Stimulated activated effector memory CD8-positive, alpha-beta T cell treated with anti-CD3 and anti-CD28 coated beads, Interleukin-12 subunit alpha, Interleukin-12 subunit beta, amount 100 ng/mL, for 72 hours (primary cell): ENCODE results near the gene ECSCR.
A peak's percentile ranks its signal among the peaks of the same experiment; 100 is the strongest.
"Not testable (repeated sequence)": the region's sequence is repeated elsewhere in the genome, so short reads cannot be mapped to it uniquely, and the experiment has no call there.

Source experiments
- ATAC-seq: fragments of 150-1000 bp; cut with Tn5 transposase; 2 replicates; pipeline ENCODE4 v1.10.0; 2021
- DNase-seq, 2 donors: peaks; one replicate each; pipeline ENCODE4 v3.0.0; 2021 to 2022; ENCODE audit warnings: low spot score in 2 of 2
- H3K27ac Mint-ChIP-seq: one replicate; pipeline ENCODE4 v1.8.0; 2022; ENCODE audit warnings: mild to moderate bottlenecking, mixed read lengths
- H3K36me3 Mint-ChIP-seq: one replicate; pipeline ENCODE4 v1.8.0; 2022; ENCODE audit warnings: mild to moderate bottlenecking, mixed read lengths
- H3K4me1 Mint-ChIP-seq: one replicate; pipeline ENCODE4 v1.8.0; 2022; ENCODE audit warnings: mixed read lengths
- H3K4me3 Mint-ChIP-seq: one replicate; pipeline ENCODE4 v1.8.0; 2022; ENCODE audit warnings: mild to moderate bottlenecking, mixed read lengths
- H3K9me3 Mint-ChIP-seq: one replicate; pipeline ENCODE4 v1.8.0; 2022; ENCODE audit warnings: mixed read lengths

The ECSCR gene, protein sequence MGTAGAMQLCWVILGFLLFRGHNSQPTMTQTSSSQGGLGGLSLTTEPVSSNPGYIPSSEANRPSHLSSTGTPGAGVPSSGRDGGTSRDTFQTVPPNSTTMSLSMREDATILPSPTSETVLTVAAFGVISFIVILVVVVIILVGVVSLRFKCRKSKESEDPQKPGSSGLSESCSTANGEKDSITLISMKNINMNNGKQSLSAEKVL

DNA sequence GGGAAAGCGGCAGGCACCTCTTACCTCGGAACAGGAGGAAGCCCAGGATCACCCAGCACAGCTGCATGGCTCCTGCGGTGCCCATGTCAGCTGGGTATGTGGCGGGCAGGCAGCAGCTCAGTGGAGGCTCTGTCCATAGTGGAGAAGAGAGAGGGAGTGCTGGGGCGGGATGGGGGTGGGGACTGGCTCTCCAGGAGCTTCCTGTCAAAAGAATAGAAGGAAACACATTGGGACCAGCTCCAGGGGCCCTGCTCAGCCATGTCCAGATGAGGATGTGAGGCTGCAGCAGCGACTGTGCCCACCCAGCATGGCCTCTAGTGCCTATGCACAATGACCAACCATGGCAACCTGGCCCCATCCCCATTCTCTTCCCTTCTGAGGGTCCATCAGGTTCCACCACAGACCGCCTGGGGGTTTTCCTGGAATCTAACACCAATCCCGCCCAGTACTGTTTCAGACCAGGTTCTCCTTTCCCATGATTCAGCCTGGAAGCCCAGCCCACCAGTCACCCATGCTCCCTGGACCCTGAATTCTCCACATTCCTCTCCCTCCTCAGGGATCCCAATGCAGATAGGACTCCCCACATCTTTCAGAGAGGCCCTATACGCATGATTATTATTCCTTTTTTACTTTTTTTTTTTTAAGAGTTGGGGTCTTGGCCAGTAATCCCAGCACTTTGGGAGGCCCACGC, at the start of gene ECSCR:
ECSCR (minus strand) TSS at position 158 of the 691 bp plus-strand sequence; CDS start at position 85, 73 bp downstream.
- Mint-ChIP-seq H3K9me3 (no peaks in the 10 kb centered on the region), H3K36me3 (peaks cover 5% of the 10 kb centered on the region), H3K4me3 (no peak within 1 kb of the TSS), H3K27ac (no peak within 1 kb of the TSS), H3K4me1 (peaks cover 42% of the 10 kb centered on the region)
- ATAC-seq (no peak), DNase-seq (no peak)

DNA sequence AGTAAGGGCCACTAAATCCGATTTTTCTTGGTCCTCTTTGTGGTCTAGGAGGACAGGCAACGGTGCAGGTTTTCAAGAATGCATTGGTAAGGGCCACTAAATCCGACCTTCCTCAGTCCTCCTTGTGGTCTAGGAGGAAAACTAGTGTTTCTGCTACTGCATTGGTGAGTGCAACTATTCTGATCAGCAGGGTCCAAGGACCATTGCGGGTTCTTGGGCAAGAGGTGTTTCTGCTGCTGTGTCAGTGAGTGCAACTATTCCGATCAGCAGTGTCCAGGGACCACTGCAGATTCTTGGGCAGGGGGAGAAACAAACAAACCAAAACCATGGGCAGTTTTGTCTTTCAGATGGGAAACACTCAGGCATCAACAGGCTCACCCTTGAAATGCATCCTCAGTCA, 42.2 kb upstream of the ECSCR start:
- ATAC-seq, H3K4me1 Mint-ChIP-seq, DNase-seq, H3K36me3 Mint-ChIP-seq, H3K4me3 Mint-ChIP-seq, H3K27ac Mint-ChIP-seq, H3K9me3 Mint-ChIP-seq: not testable (repeated sequence)

DNA sequence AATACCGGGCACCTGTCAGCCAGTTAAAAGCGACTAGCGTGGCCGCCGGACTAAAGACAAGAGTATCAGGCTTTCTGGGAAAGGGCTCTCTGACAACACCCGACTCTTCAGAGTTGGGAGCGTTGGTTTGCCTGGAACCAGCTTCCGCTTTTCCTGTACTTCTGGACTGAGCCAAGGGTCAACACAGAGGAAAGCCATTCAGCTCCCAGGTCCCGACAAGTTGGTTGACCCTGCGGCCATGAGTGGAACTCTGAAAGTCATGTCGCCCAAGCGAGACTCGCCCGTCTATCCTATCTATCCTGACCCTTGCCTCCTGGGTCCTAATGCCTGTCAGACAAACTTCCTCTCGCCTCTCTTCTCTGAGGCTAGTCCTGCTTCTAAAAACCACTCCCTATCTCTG, 41.3 kb upstream of the ECSCR start:
- ATAC-seq, DNase-seq, H3K4me3 Mint-ChIP-seq, H3K27ac Mint-ChIP-seq, H3K36me3 Mint-ChIP-seq, H3K4me1 Mint-ChIP-seq, H3K9me3 Mint-ChIP-seq: not testable (repeated sequence)

DNA sequence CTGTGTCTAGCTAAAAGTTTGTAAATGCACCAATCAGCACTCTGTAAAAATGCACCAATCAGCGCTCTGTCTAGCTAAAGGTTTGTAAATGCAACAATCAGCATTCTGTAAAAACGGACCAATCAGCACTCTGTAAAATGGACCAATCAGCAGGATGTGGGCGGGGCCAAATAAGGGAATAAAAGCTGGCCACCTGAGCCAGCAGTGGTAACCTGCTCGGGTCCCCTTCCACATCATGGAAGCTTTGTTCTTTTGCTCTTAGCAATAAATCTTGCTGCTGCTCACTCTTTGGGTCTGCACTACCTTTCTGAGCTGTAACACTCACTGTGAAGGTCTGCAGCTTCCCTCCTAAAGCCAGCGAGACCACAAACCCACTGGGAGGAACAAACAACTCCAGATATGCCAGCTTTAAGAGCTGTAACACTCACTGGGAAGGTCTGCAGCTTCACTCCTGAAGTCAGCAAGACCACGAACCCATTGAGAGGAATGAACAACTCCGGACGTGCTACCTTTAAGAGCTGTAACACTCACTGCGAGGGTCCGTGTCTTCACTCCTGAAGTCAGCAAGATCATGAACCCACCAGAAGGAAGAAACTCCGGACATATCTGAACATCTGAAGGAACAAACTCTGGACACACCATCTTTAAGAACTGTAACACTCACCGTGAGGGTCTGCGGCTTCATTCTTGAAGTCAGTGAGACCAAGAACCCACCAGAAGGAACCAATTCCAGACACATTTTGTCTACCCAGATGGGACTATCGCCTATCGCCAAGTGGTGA, 40.7 kb upstream of the ECSCR start:
- not testable (repeated sequence) for H3K9me3 Mint-ChIP-seq, DNase-seq, H3K27ac Mint-ChIP-seq

DNA sequence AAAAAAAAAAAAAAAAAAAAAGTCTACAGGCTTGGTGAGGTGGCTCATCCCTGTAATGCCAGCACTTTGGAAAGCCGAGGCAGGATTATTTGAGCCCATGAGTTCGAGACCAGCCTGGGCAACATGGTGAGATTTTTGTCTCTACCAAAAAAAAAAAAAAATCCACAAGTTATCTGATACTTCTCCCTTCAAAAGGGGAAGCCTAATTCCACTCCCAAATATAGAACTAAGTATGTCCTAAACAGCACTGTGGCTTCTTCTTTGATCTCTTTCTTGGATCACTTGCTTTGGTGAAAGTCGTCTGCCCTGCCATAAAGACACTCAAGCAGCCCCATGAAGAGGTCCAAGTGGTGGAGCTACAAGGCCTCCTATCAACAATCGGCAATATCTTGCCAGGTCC, 38.8 kb upstream of the ECSCR start:
- no peak for DNase-seq
- H3K4me3 Mint-ChIP-seq: no peak overlapping the region
- H3K36me3 Mint-ChIP-seq: no peaks in the 10 kb centered on the region
- H3K4me1 Mint-ChIP-seq: peaks cover under 1% of the 10 kb centered on the region
- H3K27ac Mint-ChIP-seq: no peak overlapping the region
- no peak for ATAC-seq
- no peaks in the 10 kb centered on the region for H3K9me3 Mint-ChIP-seq

More for the DNA sequence above, 40.7 kb upstream of the ECSCR start:
- H3K4me3 Mint-ChIP-seq, H3K4me1 Mint-ChIP-seq, H3K36me3 Mint-ChIP-seq, ATAC-seq: not testable (repeated sequence)

DNA sequence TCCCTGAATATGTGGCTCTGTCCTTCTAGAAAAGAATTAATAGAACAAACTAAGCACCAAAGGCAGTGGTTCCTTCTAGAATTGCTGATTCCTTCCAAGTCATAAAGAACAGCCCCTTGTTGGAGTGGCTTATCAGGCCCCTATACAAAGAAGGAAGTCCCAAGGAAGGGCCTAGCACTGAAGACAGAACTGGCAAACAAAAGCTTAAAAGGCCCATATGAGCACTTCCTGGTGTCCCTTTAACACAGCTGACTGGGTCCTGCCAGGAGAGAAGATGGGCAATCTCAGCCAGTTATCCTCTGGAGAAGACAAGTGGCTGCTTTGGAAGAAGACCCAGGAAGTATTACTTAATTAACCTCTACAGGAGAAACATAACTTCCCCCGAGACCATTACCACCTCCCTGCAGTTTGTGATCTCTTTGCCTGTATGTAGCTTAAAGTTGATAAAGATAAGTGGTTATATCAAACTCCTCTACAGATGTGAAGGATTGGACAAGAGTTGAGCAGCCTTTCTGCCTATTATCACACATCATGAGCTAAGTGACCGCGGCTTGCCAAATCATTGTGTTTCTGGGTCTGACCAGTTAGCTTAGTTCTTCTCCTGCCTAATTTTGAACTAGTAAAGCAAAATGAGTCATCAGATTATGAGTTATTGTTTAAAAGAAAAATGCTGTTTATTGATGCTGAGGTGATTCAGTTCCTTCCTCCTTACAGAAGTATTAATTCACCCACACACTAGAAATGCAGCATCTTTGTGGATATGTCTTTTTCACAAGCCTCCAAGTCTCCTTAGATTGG, 33.3 kb upstream of the ECSCR start:
- H3K36me3 Mint-ChIP-seq: no peaks in the 10 kb centered on the region
- no peak for DNase-seq
- H3K4me3 Mint-ChIP-seq: no peak overlapping the region
- H3K4me1 Mint-ChIP-seq: peaks cover 16% of the 10 kb centered on the region
- H3K27ac Mint-ChIP-seq: peak overlapping the region; percentile 72
- H3K9me3 Mint-ChIP-seq: no peaks in the 10 kb centered on the region
- ATAC-seq: peak; percentile 80

DNA sequence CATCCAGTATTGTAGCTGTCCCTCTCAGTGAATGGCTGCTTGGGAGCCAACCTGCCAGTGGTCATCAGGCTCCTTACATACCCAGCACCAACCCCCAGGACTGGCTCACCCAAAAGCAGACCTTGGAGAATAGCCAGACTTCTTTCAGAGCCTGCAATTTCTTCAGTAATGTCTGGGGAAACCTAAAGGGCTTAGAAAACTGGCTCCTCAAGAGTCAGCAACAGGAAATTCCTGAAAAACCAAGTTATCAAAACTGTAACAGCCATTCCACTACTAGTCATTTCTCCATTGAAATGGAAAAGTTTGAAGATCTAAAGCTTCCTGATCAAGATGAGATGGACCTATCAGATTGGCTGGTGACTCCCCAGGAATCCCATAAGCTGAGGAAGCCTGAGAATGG, 32.3 kb upstream of the ECSCR start:
- Mint-ChIP-seq H3K4me3 (no peak overlapping the region), H3K9me3 (no peaks in the 10 kb centered on the region), H3K4me1 (peaks cover 16% of the 10 kb centered on the region), H3K36me3 (no peaks in the 10 kb centered on the region), H3K27ac (peak overlapping the region; percentile 72)
- no peak for ATAC-seq
- no peak for DNase-seq

DNA sequence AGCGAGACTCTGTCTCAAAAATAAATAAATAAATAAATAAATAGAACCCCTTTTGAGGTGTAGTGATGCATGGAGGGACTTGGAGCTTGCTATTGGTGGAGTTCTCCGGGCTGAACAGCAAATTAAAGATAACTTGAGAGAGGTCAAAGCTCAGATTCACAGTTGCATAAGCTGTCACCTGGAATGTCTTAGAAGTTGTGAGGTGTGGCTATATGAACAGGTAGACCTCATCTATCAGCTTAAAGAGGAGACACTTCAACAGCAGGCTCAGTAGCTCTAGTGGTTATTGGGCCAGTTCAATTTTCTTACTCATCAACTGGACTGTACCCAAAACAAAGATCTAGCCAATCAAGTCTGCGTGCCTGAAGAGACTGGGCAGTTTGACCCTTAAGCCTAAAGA, 31.7 kb upstream of the ECSCR start:
- Mint-ChIP-seq H3K36me3 (no peaks in the 10 kb centered on the region), H3K9me3 (no peaks in the 10 kb centered on the region), H3K27ac (no peak overlapping the region), H3K4me1 (peaks cover 16% of the 10 kb centered on the region), H3K4me3 (no peak overlapping the region)
- ATAC-seq (no peak), DNase-seq (no peak)

DNA sequence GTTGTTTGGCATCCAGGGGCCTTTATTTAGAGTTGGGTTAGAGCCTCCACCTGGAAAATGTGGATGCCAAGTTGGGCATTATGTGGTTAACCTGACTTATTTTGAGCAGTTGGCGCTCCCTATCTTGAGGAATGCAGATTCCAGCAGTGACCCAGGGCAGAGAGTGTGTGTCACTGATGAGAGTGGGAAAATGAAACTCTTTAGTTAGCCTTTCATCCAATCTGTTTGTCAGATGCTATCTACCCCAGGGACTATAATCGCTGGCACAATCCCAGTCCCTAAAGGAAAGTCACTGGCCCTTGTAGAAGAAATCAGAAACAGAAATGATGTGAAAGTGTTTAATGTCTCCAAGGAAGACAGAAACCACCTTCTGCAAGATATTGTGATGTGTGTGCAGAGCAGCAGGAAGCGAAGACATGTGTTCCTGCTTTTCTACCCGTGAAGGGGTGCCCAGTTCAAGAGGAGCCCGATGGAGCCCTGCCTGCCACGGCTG, 30.2 kb upstream of the ECSCR start:
- no peak for DNase-seq
- no peak overlapping the region for H3K4me3 Mint-ChIP-seq
- no peaks in the 10 kb centered on the region for H3K9me3 Mint-ChIP-seq
- peaks cover 22% of the 10 kb centered on the region for H3K4me1 Mint-ChIP-seq
- no peak for ATAC-seq
- no peak overlapping the region for H3K27ac Mint-ChIP-seq
- no peaks in the 10 kb centered on the region for H3K36me3 Mint-ChIP-seq

DNA sequence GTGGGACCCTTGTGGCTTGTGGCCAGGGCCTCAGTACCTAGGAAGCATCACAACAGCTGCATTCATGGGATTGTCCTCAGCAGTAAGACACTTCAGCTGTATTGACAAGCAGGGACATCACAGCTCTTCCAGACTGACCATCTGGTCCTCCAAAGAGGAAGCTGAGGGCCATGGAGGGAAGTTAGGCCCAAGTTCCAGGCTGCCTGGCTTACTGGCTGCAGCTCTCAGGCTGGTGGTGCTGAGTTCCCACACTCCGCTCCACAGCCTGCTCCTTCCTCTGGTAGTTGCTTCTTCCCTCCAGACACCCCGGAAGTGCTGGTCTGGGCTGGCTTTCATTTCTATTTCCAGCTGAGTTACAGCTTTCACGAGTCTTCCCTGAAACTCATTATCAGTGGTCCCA, 25.7 kb upstream of the ECSCR start:
- Mint-ChIP-seq H3K27ac (peak overlapping the region; percentile 83), H3K4me1 (peaks cover 10% of the 10 kb centered on the region), H3K9me3 (no peaks in the 10 kb centered on the region), H3K4me3 (no peak overlapping the region), H3K36me3 (no peaks in the 10 kb centered on the region)
- DNase-seq (no peak), ATAC-seq (no peak)

DNA sequence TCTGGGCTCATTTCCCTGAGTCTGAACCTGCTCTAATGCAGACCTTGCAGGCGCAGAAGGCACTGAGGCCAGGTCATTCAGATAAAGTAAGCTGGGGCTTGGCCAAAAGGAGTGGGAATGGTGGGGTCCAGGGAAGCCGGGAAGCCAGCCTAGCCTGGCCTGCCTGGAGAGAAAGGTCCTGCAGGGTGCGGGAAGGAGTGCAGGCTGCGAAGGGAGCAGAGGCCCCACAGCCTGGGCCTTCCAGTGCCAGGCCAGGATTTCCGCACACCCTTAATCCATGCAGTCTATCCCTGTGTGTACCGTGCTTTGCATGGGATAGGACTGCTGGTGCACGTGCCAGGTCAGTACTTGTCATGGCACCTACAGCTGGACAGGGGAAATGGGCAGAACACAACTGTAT, 23.7 kb upstream of the ECSCR start:
- Mint-ChIP-seq H3K36me3 (peaks cover 17% of the 10 kb centered on the region), H3K9me3 (no peaks in the 10 kb centered on the region), H3K4me1 (peaks cover 17% of the 10 kb centered on the region), H3K4me3 (no peak overlapping the region), H3K27ac (no peak overlapping the region)
- ATAC-seq (no peak), DNase-seq (no peak)

DNA sequence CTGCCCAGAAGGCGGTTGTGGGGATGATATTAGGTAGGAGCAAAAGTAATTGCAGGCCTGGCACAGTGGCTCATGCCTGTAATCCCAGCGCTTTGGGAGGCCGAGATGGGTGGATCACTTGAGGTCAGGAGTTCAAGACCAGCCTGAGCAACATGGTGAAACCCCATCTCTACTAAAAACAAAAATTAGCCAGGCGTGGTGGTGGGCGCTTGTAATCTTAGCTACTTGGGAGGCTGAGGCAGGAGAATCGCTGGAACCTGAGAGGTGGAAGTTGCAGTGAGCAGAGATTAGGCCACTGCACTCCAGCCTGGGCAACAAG, 20.3 kb upstream of the ECSCR start:
- peaks cover 37% of the 10 kb centered on the region for H3K4me1 Mint-ChIP-seq
- H3K9me3 Mint-ChIP-seq: not testable (repeated sequence)

DNA sequence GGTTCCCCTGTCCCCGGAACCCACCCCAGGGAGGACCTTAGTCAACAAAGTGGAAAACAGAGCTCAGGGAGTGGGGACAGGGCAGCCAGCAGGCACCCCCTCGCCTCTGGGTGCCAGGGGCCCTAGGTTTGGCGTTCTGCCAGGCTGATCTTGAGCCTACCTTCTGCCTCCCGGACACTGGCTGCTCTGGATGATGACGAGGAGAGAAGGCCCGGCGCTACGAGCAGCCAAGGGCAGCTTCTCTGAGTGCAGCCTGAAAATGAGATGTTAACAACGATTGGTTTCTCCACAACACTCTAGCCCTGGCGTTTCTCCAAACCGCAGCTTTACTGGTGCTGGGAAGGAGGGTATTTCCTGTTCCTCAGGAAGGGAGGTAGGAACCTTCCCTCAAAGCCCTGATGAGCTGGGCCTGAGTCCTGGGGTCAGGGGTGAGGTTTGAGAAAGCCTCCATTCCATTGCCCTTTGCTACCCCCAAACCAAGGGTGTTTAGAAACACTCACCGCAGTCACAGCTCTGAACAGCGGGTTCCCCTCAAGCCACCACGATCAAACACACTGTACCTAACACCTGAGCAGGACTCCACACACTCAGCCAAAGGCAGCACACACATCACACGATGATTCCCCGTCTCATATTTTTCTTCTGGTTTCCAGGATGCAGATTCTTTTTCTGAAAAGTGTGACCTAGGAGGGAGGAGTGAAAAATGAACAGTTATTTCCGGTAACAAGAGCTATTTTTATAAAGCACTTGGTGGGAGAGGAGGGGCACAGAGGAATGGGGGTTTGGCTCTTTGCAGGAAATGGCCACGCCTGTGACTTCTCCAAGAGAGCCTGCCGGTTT, 19.7 kb upstream of the ECSCR start, which contains the start of gene STING1:
STING1 (minus strand) TSS at position 709 of the 840 bp plus-strand sequence. CDS start 1,054 bp downstream, outside the sequence.
- Mint-ChIP-seq H3K36me3 (peaks cover 57% of the 10 kb centered on the region), H3K4me3 (peak within 1 kb of the TSS; percentile 75), H3K27ac (peak within 1 kb of the TSS; percentile 93), H3K4me1 (peaks cover 42% of the 10 kb centered on the region), H3K9me3 (no peaks in the 10 kb centered on the region)
- DNase-seq (peak in 1 of 2 donors; percentile 82), ATAC-seq (peak; percentile 85)

More for the DNA sequence above, 20.3 kb upstream of the ECSCR start:
- Mint-ChIP-seq H3K4me3 (peak overlapping the region; percentile 75), H3K36me3 (peaks cover 51% of the 10 kb centered on the region), H3K27ac (peak overlapping the region; percentile 93)
- ATAC-seq: not testable (repeated sequence)
- DNase-seq: peak in 1 of 2 donors; percentile 71

DNA sequence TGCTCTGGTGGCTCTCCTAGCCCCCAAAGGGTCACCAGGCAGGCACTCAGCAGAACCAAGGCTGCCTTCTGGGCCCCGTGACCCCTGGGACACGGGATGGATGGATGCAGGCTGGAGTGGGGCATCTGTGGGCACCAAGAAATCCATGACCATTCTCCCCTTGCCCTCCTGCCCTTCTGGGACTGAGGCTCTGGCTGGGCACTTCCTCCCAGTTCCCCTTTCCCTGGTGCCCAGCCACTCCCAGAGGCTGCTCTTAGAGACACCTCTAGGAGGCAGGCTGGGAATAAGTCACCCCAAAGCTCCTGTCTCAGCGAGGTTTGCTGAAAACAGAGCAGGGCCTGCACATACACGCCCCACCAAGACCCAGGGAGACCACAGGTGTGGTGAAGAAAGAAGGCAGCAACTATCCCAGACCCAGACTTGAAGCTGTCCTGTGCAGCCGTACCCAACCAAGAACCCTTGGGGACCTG, 19.1 kb upstream of the ECSCR start:
- Mint-ChIP-seq H3K4me3 (peak overlapping the region; percentile 75), H3K27ac (peak overlapping the region; percentile 93), H3K4me1 (peaks cover 42% of the 10 kb centered on the region), H3K9me3 (no peaks in the 10 kb centered on the region), H3K36me3 (peaks cover 63% of the 10 kb centered on the region)
- DNase-seq (no peak), ATAC-seq (peak; percentile 34)
